Measurements from ENCODE around the gene NCOA3.

GRCh38 chr20:47618479-47618878, 116.8 kb downstream of the NCOA3 start:
- TF ChIP-seq BACH2 (CRISPR knock-in tag; IDR thresholded peaks at IDR 0.05; ENCODE audit: borderline replicate concordance) (no peak), TCF4 (CRISPR knock-in tag; IDR thresholded peaks at IDR 0.05; ENCODE audit: borderline replicate concordance) (no peak), OSR1 (CRISPR knock-in tag; IDR thresholded peaks at IDR 0.05) (no peak), PATZ1 (CRISPR knock-in tag; IDR thresholded peaks at IDR 0.05; ENCODE audit: borderline replicate concordance) (no peak)
